Measurements from ENCODE around the gene FOXK1. TPM values are rescaled to one million over a fixed set of nuclear protein-coding genes. Genes with fewer than 3 reads are reported as not detected.

The FOXK1 gene
- polyA plus RNA-seq, 1 experiment: 3.3 TPM

DNA sequence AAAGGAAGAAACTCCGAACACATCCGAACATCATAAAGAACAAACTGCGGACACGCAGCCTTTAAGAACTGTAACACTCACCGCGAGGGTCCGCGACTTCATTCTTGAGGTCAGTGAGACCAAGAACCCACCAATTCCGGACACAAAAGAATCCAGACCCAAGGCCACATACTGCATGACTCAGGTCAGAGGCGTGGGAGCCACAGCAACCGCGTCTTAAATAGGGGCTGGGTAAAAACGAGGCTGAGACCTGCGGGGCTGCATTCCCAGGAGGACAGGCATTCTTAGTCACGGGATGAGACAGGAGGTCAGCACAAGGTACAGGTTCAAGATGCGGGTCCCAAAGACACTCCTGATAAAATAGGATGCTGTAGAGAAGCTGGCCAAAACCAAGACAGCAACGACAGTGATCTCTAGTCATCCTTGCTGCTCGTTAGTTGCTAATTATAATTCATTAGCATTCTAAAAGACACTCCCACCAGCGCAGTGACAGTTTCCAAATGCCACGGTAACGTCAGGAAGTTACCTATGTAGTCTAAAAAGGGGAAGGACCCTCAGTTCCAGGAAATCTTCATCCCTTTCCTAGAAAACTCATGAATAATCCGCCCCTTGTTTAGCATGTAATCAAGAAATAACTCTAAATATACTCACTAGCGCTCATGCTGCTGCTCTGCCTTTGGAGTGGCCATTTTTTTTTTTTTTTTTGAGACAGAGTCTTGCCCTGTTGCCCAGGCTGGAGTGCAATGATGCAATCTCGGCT, 112.7 kb downstream of the FOXK1 start:
- Histone ChIP-seq H3K4me3 (ENCODE audit: low read depth, low read length) (no peak overlapping the region), H3K36me3 (ENCODE audit: control insufficient read depth, insufficient read depth, low read length) (peaks cover 15% of the 10 kb centered on the region), H3K27me3 (ENCODE audit: control insufficient read depth, insufficient read depth, low read length) (no peaks in the 10 kb centered on the region)
- ChIA-PET CTCF (interaction anchor here (3.8 kb wide), 1 partner anchor 291 kb away, joined by 23 read pairs; no protein-coding TSS in a partner anchor), POLR2A (no interaction called here)
- DNase-seq (ENCODE audit: low read depth): no peak
- TF ChIP-seq, protein P1, sequence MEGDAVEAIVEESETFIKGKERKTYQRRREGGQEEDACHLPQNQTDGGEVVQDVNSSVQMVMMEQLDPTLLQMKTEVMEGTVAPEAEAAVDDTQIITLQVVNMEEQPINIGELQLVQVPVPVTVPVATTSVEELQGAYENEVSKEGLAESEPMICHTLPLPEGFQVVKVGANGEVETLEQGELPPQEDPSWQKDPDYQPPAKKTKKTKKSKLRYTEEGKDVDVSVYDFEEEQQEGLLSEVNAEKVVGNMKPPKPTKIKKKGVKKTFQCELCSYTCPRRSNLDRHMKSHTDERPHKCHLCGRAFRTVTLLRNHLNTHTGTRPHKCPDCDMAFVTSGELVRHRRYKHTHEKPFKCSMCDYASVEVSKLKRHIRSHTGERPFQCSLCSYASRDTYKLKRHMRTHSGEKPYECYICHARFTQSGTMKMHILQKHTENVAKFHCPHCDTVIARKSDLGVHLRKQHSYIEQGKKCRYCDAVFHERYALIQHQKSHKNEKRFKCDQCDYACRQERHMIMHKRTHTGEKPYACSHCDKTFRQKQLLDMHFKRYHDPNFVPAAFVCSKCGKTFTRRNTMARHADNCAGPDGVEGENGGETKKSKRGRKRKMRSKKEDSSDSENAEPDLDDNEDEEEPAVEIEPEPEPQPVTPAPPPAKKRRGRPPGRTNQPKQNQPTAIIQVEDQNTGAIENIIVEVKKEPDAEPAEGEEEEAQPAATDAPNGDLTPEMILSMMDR (IDR thresholded peaks at IDR 0.05; ENCODE audit: insufficient read depth, low read depth, low read length): no peak

DNA sequence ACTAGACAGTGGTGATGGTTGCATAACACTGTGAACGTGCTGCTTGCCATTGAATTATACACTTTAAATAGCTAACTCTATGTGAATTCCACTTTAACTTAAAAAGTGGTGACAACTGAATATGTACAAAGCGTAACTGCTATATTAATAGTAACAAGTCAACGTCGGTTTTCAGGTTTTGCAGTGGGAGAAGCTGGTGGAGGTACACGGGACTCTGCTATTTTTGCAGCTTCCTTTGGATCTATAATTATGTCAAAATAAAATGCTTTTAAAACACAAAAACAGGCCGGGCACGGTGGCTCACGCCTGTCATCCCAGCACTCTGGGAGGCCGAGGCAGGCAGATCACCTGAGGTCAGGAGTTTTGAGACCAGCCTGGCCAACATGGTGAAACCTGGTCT, 114.4 kb downstream of the FOXK1 start:
- TF ChIP-seq, protein P1 (IDR thresholded peaks at IDR 0.05; ENCODE audit: insufficient read depth, low read depth, low read length): no peak
- Histone ChIP-seq H3K4me3 (ENCODE audit: low read depth, low read length) (no peak overlapping the region), H3K36me3 (ENCODE audit: control insufficient read depth, insufficient read depth, low read length) (peaks cover 5% of the 10 kb centered on the region), H3K27me3 (ENCODE audit: control insufficient read depth, insufficient read depth, low read length) (no peaks in the 10 kb centered on the region)
- POLR2A ChIA-PET: no interaction called here
- CTCF ChIA-PET: interaction anchor here (1.2 to 4.2 kb wide), 4 partner anchors 11 to 290 kb away, joined by 3 to 51 read pairs (median 21); partner anchors contain the start of gene RADIL
- no peak for DNase-seq (ENCODE audit: low read depth)

DNA sequence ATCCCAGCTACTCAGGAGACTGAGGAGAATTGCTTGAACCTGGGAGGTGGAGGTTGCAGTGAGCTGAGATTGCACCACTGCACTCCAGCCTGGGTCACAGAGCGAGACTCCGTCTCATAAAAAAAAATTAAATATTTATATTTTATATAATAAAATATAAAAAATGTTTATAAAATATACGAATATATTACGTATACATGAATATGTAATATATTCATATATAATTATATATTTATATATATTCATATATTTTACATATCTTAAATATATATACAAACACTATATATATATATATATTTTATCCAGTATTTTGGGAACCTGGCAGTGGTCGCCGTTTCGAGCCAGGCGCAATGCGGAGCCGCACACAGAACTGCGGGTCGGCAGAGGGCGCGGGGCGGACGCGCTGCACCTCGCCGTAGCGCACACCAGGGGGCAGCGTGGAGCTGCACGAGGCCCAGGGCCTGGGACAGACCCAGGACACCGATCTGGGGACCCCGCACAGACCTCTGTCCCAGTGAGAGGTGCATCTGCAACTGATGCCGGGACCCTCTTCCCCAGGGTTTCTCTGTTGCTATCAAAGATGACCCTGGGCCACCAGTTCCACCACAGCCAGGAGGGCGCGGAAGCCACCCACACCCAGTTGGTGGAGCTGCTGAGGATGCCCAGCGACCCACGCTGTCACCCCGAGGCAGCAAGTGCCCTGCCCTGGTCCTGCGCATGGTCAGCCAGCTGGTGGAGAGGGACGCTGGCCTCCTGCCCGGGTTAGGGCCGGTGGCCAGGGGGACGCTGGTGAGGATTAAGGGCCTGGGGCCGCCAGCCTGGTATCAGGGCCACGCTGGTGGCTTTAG, 116.0 kb downstream of the FOXK1 start:
- POLR2A ChIA-PET: no interaction called here
- no peak for DNase-seq (ENCODE audit: low read depth)
- no peak overlapping the region for H3K4me3 ChIP-seq (ENCODE audit: low read depth, low read length)
- H3K36me3 ChIP-seq (ENCODE audit: control insufficient read depth, insufficient read depth, low read length): 0 out of 2 replicates have a peak, but pooled peaks cover 1% of the 10 kb centered on the region
- TF ChIP-seq, protein P1 (IDR thresholded peaks at IDR 0.05; ENCODE audit: insufficient read depth, low read depth, low read length): peak; percentile 95
- CTCF ChIA-PET: interaction anchor here (0.5 to 4.2 kb wide), 26 partner anchors 9 to 654 kb away, joined by 3 to 51 read pairs (median 3); partner anchors contain the start of genes AP5Z1 and RADIL
- no peaks in the 10 kb centered on the region for H3K27me3 ChIP-seq (ENCODE audit: control insufficient read depth, insufficient read depth, low read length)

DNA sequence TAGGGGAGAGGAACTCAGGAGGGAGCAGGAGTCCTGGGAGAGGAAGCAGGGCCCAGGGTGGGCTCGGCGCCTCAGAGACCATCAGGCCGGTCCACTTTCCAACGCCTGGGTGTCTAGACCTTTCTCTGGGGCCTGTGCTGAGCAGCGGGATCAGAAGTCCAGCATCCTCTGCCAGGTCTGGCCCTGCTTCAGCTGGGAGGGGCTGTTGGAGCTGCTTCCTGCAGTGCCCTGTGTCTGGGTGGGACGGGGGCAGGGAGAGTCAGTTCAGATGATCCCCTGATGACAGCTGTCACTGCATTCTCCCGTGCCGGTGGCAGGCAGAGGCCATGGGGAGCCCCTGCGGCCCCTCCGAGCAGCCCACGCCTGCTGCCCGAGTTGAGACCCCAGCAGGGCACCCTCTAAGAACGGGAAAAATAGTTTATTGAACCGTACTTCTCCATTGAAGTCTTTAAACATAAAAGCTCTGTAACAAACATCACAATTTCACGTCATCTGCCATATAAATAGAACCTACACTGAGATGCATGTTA, 116.7 kb downstream of the FOXK1 start:
- POLR2A ChIA-PET: no interaction called here
- no peak overlapping the region for H3K4me3 ChIP-seq (ENCODE audit: low read depth, low read length)
- no peak for DNase-seq (ENCODE audit: low read depth)
- CTCF ChIA-PET: interaction anchor here (0.6 to 4.2 kb wide), 22 partner anchors 8 to 653 kb away, joined by 3 to 51 read pairs (median 3); partner anchors contain the start of genes AP5Z1 and RADIL
- H3K36me3 ChIP-seq (ENCODE audit: control insufficient read depth, insufficient read depth, low read length): 0 out of 2 replicates have a peak, but pooled peaks cover 1% of the 10 kb centered on the region
- H3K27me3 ChIP-seq (ENCODE audit: control insufficient read depth, insufficient read depth, low read length): no peaks in the 10 kb centered on the region
- TF ChIP-seq, protein P1 (IDR thresholded peaks at IDR 0.05; ENCODE audit: insufficient read depth, low read depth, low read length): no peak
